Neuronal stem cell (in vitro differentiated cells): Measurements from ENCODE around the gene ETFBKMT.
A peak's percentile ranks its signal among the peaks of the same experiment; 100 is the strongest.
"Not testable (repeated sequence)": the region's sequence is repeated elsewhere in the genome, so short reads cannot be mapped to it uniquely, and the experiment has no call there.

Source experiments
- DNase-seq: peaks from one replicate; pipeline ENCODE4 v3.0.0-alpha.2; 2013; ENCODE audit warnings: low spot score
- H2AFZ ChIP-seq: one replicate; pipeline ENCODE4 v1.6.1; 2013; ENCODE audit warnings: mild to moderate bottlenecking, low read length, inconsistent platforms
- H2AK5ac ChIP-seq: 2 replicates; pipeline ENCODE4 v1.6.1; 2013; ENCODE audit warnings: low read depth, mild to moderate bottlenecking, inconsistent platforms, low read length, moderate library complexity, mixed read lengths
- H2BK120ac ChIP-seq: 2 replicates; pipeline ENCODE4 v1.6.1; 2013; ENCODE audit warnings: low read depth, mild to moderate bottlenecking, inconsistent platforms, low read length, moderate library complexity, mixed read lengths
- H2BK12ac ChIP-seq: one replicate; pipeline ENCODE4 v1.6.1; 2013; ENCODE audit warnings: low read length, inconsistent platforms
- H2BK15ac ChIP-seq: 2 replicates; pipeline ENCODE4 v1.6.1; 2013; ENCODE audit warnings: mild to moderate bottlenecking, low read length, inconsistent platforms, mixed read lengths
- H2BK5ac ChIP-seq: one replicate; pipeline ENCODE4 v1.6.1; 2013; ENCODE audit warnings: inconsistent platforms, mild to moderate bottlenecking, low read length, moderate library complexity
- H3K14ac ChIP-seq: one replicate; pipeline ENCODE4 v1.6.1; 2013; ENCODE audit warnings: low read length, inconsistent platforms
- H3K18ac ChIP-seq: 2 replicates; pipeline ENCODE4 v1.6.1; 2013; ENCODE audit warnings: low read length, inconsistent platforms
- H3K23ac ChIP-seq: 2 replicates; pipeline ENCODE4 v1.6.1; 2013; ENCODE audit warnings: low read depth, mild to moderate bottlenecking, mixed read lengths, low read length, inconsistent platforms; ENCODE audit not compliant: poor library complexity
- H3K27ac ChIP-seq: replicated peaks from 3 replicates; pipeline ENCODE4 v1.5.1; 2013; ENCODE audit warnings: low read length, inconsistent platforms
- H3K27me3 ChIP-seq, 3 experiments: 2 replicates each; pipeline ENCODE4 v1.6.1; 2013; ENCODE audit warnings: low read length in 3 of 3, mild to moderate bottlenecking in 2 of 3, inconsistent platforms in 1 of 3, low read depth in 1 of 3, mixed read lengths in 1 of 3, moderate library complexity in 1 of 3; ENCODE audit not compliant: control insufficient read depth in 3 of 3, insufficient read depth in 3 of 3
- H3K36me3 ChIP-seq, 2 donors: replicated peaks in 1 of 2; 2 replicates each; pipeline ENCODE4 v1.6.1; 2013; ENCODE audit warnings: low read length in 2 of 2; ENCODE audit not compliant: control insufficient read depth in 2 of 2, insufficient read depth in 2 of 2
- H3K4ac ChIP-seq: 2 replicates; pipeline ENCODE4 v1.6.1; 2013; ENCODE audit warnings: inconsistent platforms, mild to moderate bottlenecking, low read length, moderate library complexity
- H3K4me1 ChIP-seq, 2 donors: 1 replicate in 1 of 2; 2 replicates in 1 of 2; pipeline ENCODE4 v1.6.1; 2013; ENCODE audit warnings: low read length in 2 of 2, low read depth in 1 of 2; ENCODE audit not compliant: control insufficient read depth in 2 of 2, insufficient read depth in 1 of 2
- H3K4me2 ChIP-seq: one replicate; pipeline ENCODE4 v1.6.1; 2013; ENCODE audit warnings: mild to moderate bottlenecking, low read length, inconsistent platforms; ENCODE audit not compliant: insufficient read depth, poor library complexity, severe bottlenecking
- H3K4me3 ChIP-seq, 2 donors: 2 replicates each; pipeline ENCODE4 v1.5.1; 2013; ENCODE audit warnings: low read length in 2 of 2, mild to moderate bottlenecking in 2 of 2, inconsistent platforms in 1 of 2, moderate library complexity in 1 of 2
- H3K79me1 ChIP-seq: one replicate; pipeline ENCODE4 v1.6.1; 2013; ENCODE audit warnings: low read depth, mild to moderate bottlenecking, inconsistent platforms, low read length, moderate library complexity
- H3K9ac ChIP-seq: one replicate; pipeline ENCODE4 v1.6.1; 2013; ENCODE audit warnings: mild to moderate bottlenecking, low read depth, low read length, inconsistent platforms; ENCODE audit not compliant: poor library complexity
- H3K9me3 ChIP-seq, 2 donors: replicated peaks in 1 of 2; 2 replicates each; pipeline versions ENCODE3 to v1.6.1; 2013; ENCODE audit warnings: low read length in 2 of 2, mild to moderate bottlenecking in 2 of 2, inconsistent platforms in 1 of 2, low read depth in 1 of 2, mixed read lengths in 1 of 2, moderate library complexity in 1 of 2; ENCODE audit not compliant: control insufficient read depth in 2 of 2, insufficient read depth in 1 of 2
- H4K8ac ChIP-seq: one replicate; pipeline ENCODE4 v1.6.1; 2013; ENCODE audit warnings: low read depth, mild to moderate bottlenecking, inconsistent platforms, low read length, moderate library complexity
- H4K91ac ChIP-seq: one replicate; pipeline ENCODE4 v1.6.1; 2013; ENCODE audit warnings: low read length, low read depth, mild to moderate bottlenecking, inconsistent platforms; ENCODE audit not compliant: poor library complexity
- WGBS, 2 donors: extraction: QIAGEN DNeasy Blood & Tissue Kit; methylation state at CpG; one replicate each; pipeline ENCODE4 v1.1.7; 2013; ENCODE audit warnings: missing lambda C conversion rate in 2 of 2, mixed read lengths in 1 of 2; ENCODE audit not compliant: insufficient read length in 2 of 2, insufficient replicate concordance in 1 of 2; ENCODE audit errors: extremely low coverage in 2 of 2; 5-methylcytosine and 5-hydroxymethylcytosine counted together

ETFBKMT gene

DNA sequence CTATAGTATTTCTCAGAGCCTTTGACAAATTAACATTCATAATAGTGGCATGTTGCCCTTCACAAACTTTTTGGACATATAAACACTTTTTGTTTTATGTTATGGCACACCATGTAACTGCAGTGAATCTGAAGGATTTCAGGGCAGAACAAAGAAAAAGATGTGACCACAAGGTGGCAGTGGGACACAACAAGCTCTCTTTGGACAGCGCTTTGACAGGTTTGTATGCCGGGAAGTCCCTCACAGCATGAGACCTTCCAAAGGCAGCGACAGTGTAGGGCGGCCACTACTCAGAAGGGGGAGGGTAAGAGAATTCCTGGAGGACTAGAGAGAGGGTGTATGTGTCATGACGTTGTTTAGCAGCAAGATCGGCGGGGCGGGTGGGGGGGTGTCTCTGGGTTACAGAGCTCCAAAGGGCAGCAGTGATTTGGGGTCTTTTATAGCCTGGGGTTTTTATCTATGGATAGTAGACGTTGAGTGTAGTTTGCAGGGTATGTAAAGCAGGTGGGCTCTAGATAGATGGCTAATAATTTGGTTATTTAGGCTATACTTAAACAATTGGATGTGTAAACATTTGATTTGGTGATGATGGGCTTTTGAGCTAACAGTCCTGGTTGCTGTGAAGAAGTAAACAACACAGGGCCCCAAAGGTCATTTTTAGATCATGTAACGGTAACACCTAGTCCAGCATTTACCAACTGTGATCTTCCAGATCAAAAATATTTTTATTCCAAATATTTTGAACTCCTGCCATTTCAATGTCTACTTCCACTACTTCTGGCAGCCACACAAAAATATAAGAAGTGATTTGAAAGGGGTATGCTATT lies 22.9 kb downstream of the ETFBKMT start:
- no peak overlapping the region for H2BK120ac ChIP-seq
- no CpG with 5 or more reads among the region's 10 CpGs for WGBS, 2 donors
- H3K4me3 ChIP-seq = no peak overlapping the region
- no peaks in the 10 kb centered on the region for H3K4me1 ChIP-seq
- H3K14ac ChIP-seq = no peak overlapping the region
- no peak overlapping the region for H2BK12ac ChIP-seq
- no peaks in the 10 kb centered on the region for H3K36me3 ChIP-seq
- no peak overlapping the region for H4K8ac ChIP-seq
- no peak overlapping the region for H3K4ac ChIP-seq
- peaks cover 2 to 16% of the 10 kb centered on the region in 2 donors for H3K9me3 ChIP-seq
- H4K91ac ChIP-seq = no peak overlapping the region
- H3K4me2 ChIP-seq = no peak overlapping the region
- no peaks in the 10 kb centered on the region for H3K27me3 ChIP-seq
- no peak overlapping the region for H3K23ac ChIP-seq
- no peak overlapping the region for H3K27ac ChIP-seq
- no peak overlapping the region for H3K18ac ChIP-seq
- H2BK5ac ChIP-seq = no peak overlapping the region
- H2AK5ac ChIP-seq = no peak overlapping the region
- H3K79me1 ChIP-seq = no peaks in the 10 kb centered on the region
- no peak overlapping the region for H3K9ac ChIP-seq
- H2BK15ac ChIP-seq = no peak overlapping the region
- H2AFZ ChIP-seq = no peak overlapping the region
- DNase-seq = peak; percentile 65

GRCh38 chr12:31685801-31686200 lies 26.3 kb downstream of the ETFBKMT start:
- no peak overlapping the region for H2BK5ac ChIP-seq
- no peak overlapping the region for H3K9ac ChIP-seq
- no peak overlapping the region for H4K91ac ChIP-seq
- DNase-seq = no peak
- WGBS, 2 donors = no CpG with 5 or more reads among the region's 3 CpGs
- H3K4me1 ChIP-seq = no peaks in the 10 kb centered on the region
- no peaks in the 10 kb centered on the region for H3K79me1 ChIP-seq
- H3K23ac ChIP-seq = no peak overlapping the region
- H3K27ac ChIP-seq = no peak overlapping the region
- H3K14ac ChIP-seq = no peak overlapping the region
- H3K9me3 ChIP-seq = peaks cover 2 to 16% of the 10 kb centered on the region in 2 donors
- H3K4me2 ChIP-seq = no peak overlapping the region
- no peak overlapping the region for H2BK15ac ChIP-seq
- H2AK5ac ChIP-seq = no peak overlapping the region
- no peak overlapping the region for H2BK120ac ChIP-seq
- H2AFZ ChIP-seq = no peak overlapping the region
- no peak overlapping the region for H4K8ac ChIP-seq
- no peak overlapping the region for H3K4me3 ChIP-seq
- H3K18ac ChIP-seq = no peak overlapping the region
- H3K27me3 ChIP-seq = no peaks in the 10 kb centered on the region
- no peak overlapping the region for H2BK12ac ChIP-seq
- no peaks in the 10 kb centered on the region for H3K36me3 ChIP-seq
- no peak overlapping the region for H3K4ac ChIP-seq

DNA sequence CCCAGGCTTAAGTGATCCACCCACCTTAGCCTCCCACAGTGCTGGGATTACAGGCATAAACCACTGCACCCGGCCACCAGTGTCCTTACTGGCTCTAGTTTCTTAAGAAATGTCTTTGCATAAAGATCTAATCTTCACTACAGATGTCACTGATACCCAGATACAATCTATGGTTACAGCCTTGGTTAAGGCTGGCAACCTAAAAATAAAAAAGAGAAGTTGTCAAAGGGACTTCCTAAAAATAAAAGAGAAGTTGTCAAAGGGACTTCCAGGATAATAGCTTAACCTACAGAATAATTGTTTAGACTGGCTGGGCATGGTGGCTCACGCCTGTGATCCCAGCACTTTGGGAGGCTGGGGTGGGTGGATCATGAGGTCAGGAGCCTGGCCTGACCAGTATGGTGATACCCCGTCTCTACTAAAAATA lies 27.6 kb downstream of the ETFBKMT start:
- H3K79me1 ChIP-seq = no peaks in the 10 kb centered on the region
- no peak overlapping the region for H3K18ac ChIP-seq
- no peaks in the 10 kb centered on the region for H3K4me1 ChIP-seq
- no peak for DNase-seq
- H2BK120ac ChIP-seq = no peak overlapping the region
- H2BK5ac ChIP-seq = no peak overlapping the region
- no peak overlapping the region for H3K14ac ChIP-seq
- no peak overlapping the region for H2BK15ac ChIP-seq
- H3K4me2 ChIP-seq = no peak overlapping the region
- H3K27me3 ChIP-seq = no peaks in the 10 kb centered on the region
- H3K36me3 ChIP-seq = no peaks in the 10 kb centered on the region
- H3K9ac ChIP-seq = no peak overlapping the region
- no peak overlapping the region for H3K4ac ChIP-seq
- H3K4me3 ChIP-seq = no peak overlapping the region
- H3K9me3 ChIP-seq = peaks cover 2 to 16% of the 10 kb centered on the region in 2 donors
- H4K91ac ChIP-seq = no peak overlapping the region
- WGBS, 2 donors = no CpG with 5 or more reads among the region's 3 CpGs
- H4K8ac ChIP-seq = no peak overlapping the region
- H2AK5ac ChIP-seq = no peak overlapping the region
- no peak overlapping the region for H3K27ac ChIP-seq
- H2AFZ ChIP-seq = no peak overlapping the region
- H3K23ac ChIP-seq = no peak overlapping the region
- no peak overlapping the region for H2BK12ac ChIP-seq

DNA sequence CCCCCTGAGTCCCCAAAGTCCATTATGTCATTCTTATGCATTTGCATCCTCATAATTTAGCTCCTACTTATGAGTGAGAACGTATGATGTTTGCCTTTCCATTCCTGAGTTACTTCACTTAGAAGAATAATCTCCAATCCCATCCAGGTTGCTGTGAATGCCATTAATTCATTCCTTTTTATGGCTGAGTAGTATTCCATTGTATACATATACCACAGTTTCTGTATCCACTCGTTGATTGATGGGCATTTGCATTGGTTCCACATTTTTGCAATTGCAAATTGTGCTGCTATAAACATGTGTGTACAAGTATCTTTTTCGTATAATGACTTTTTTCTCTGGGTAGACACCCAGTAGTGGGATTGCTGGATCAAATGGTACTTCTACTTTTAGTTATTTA lies 30.4 kb downstream of the ETFBKMT start:
- H2BK120ac ChIP-seq, H2BK5ac ChIP-seq, H3K18ac ChIP-seq, H3K4me1 ChIP-seq, DNase-seq, H3K36me3 ChIP-seq, H3K4me3 ChIP-seq, H3K14ac ChIP-seq, H3K4ac ChIP-seq, H3K27ac ChIP-seq, H4K8ac ChIP-seq, H3K23ac ChIP-seq, H3K9ac ChIP-seq, H2BK15ac ChIP-seq, H3K4me2 ChIP-seq, H2AFZ ChIP-seq, H3K9me3 ChIP-seq, H2BK12ac ChIP-seq, H2AK5ac ChIP-seq, H4K91ac ChIP-seq, H3K27me3 ChIP-seq, H3K79me1 ChIP-seq: not testable (repeated sequence)
- no CpG with 5 or more reads among the region's 3 CpGs for WGBS, 2 donors
